HepG2 (cell line): ENCODE results near the gene UBE2J1. TPM values are rescaled to one million over a fixed set of nuclear protein-coding genes. Genes with fewer than 3 reads are reported as not detected.

Experiments used
- BRF2 ChIP-seq: sonication (generic); formaldehyde crosslinking; IDR thresholded peaks from 2 replicates; pipeline ENCODE4 v1.8.1; 2022; ENCODE audit warnings: mild to moderate bottlenecking, missing genetic modification reagents
- DMTF1 ChIP-seq: sonication (generic); formaldehyde crosslinking; IDR thresholded peaks from 2 replicates; pipeline ENCODE4 v1.4.0; 2020; ENCODE audit warnings: mild to moderate bottlenecking, missing genetic modification reagents
- FOXO1 ChIP-seq: sonication (generic); formaldehyde crosslinking; IDR thresholded peaks from 2 replicates; pipeline ENCODE4 v1.4.0; 2020; ENCODE audit warnings: missing genetic modification reagents
- FOXO4 ChIP-seq: sonication (generic); formaldehyde crosslinking; conservative IDR thresholded peaks from 2 replicates; pipeline ENCODE4 v1.8.1; 2023; ENCODE audit warnings: missing genetic modification reagents
- GFI1 ChIP-seq: sonication (generic); formaldehyde crosslinking; IDR thresholded peaks from 2 replicates; pipeline ENCODE4 v1.5.0; 2020; ENCODE audit warnings: missing genetic modification reagents, mild to moderate bottlenecking, borderline replicate concordance
- HCFC1 ChIP-seq: fragments of 150-350 bp; IDR thresholded peaks from 2 replicates; pipeline ENCODE4 v1.6.1; 2014; ENCODE audit warnings: low read depth, low read length
- IRF9 ChIP-seq: sonication (generic); formaldehyde crosslinking; IDR thresholded peaks from 2 replicates; pipeline ENCODE4 v1.8.0; 2022; ENCODE audit warnings: missing genetic modification reagents, mild to moderate bottlenecking, borderline replicate concordance
- KDM4B ChIP-seq: sonication (generic); formaldehyde crosslinking; IDR thresholded peaks from 2 replicates; pipeline ENCODE4 v1.4.0; 2020; ENCODE audit warnings: missing genetic modification reagents
- PAWR ChIP-seq: sonication (generic); formaldehyde crosslinking; IDR thresholded peaks from 2 replicates; pipeline ENCODE4 v1.4.0; 2020; ENCODE audit warnings: missing genetic modification reagents, mild to moderate bottlenecking, borderline replicate concordance
- RAD21 ChIP-seq: fragments of 450-650 bp; formaldehyde crosslinking; IDR thresholded peaks from 2 replicates; pipeline ENCODE4 v1.5.0; 2020; ENCODE audit warnings: mild to moderate bottlenecking
- SRSF1 ChIP-seq: fragments of 200-400 bp; formaldehyde crosslinking; optimal IDR thresholded peaks from 2 replicates; pipeline ENCODE3; 2017; ENCODE audit warnings: mild to moderate bottlenecking, low read depth, low read length, moderate library complexity
- TAF15 ChIP-seq: fragments of 200-400 bp; formaldehyde crosslinking; IDR thresholded peaks from one replicate; pipeline ENCODE4 v1.6.1; 2018; ENCODE audit warnings: mild to moderate bottlenecking, low read depth, low read length; ENCODE audit not compliant: poor library complexity, severe bottlenecking
- THAP11 ChIP-seq: IDR thresholded peaks from 2 replicates; pipeline ENCODE4 v1.6.1; 2016; ENCODE audit warnings: missing biosample characterization, missing genetic modification reagents
- U2AF1 ChIP-seq: fragments of 200-400 bp; formaldehyde crosslinking; optimal IDR thresholded peaks from 2 replicates; pipeline ENCODE3; 2017; ENCODE audit warnings: mild to moderate bottlenecking, low read depth, low read length
- ZGPAT ChIP-seq: IDR thresholded peaks from 2 replicates; pipeline ENCODE4 v1.6.1; 2016; ENCODE audit warnings: mild to moderate bottlenecking
- ZNF12 ChIP-seq: sonication (generic); formaldehyde crosslinking; IDR thresholded peaks from 2 replicates; pipeline ENCODE4 v1.5.0; 2020; ENCODE audit warnings: missing genetic modification reagents
- ZNF460 ChIP-seq: sonication (generic); formaldehyde crosslinking; IDR thresholded peaks from 2 replicates; pipeline ENCODE4 v1.5.1; 2020; ENCODE audit warnings: missing genetic modification reagents, mild to moderate bottlenecking, borderline replicate concordance
- ZNF724P ChIP-seq: sonication (generic); formaldehyde crosslinking; IDR thresholded peaks from 2 replicates; pipeline ENCODE4 v1.8.0; 2022; ENCODE audit warnings: missing genetic modification reagents, borderline replicate concordance
- ZNF740 ChIP-seq: sonication (generic); formaldehyde crosslinking; IDR thresholded peaks from 2 replicates; pipeline ENCODE4 v1.4.0; 2020; ENCODE audit warnings: missing genetic modification reagents
- ZSCAN31 ChIP-seq: sonication (generic); formaldehyde crosslinking; IDR thresholded peaks from 2 replicates; pipeline ENCODE4 v1.5.0; 2020; ENCODE audit warnings: low read depth, mild to moderate bottlenecking, missing genetic modification reagents
- polyA plus RNA-seq, 8 experiments: library from polyadenylated mRNA; depleted of rRNA in 3 of 8; stranded (reverse) in 7 of 8; unstranded in 1 of 8; fragments of >200 nt; fragmentation: Illumina TruSeq in 4 of 8; extraction: Trizol in 4 of 8; gene quantifications; 2 replicates each; pipeline versions ENCODE4 v1.2.1 to v1.2.3, GENCODE V29; 2011 to 2016; ENCODE audit warnings: low read depth in 4 of 8, missing spikeins in 1 of 8, mixed read lengths in 1 of 8; ENCODE audit not compliant: insufficient read depth in 1 of 8
- total RNA-seq, 5 experiments: library from RNA; depleted of rRNA; stranded (reverse); fragments of >200 nt; fragmentation: Illumina TruSeq; extraction: Trizol; gene quantifications; 2 replicates each; pipeline ENCODE4 v1.2.3, GENCODE V29; 2016; ENCODE audit warnings: low read depth in 1 of 5

Gene UBE2J1
- total and polyA plus RNA-seq, 2 of the 13 experiments (the other 11 are each of a cell fraction or from before 2014, with no cell fraction given), result 19.3 to 24.6 TPM

- no peak for TF ChIP-seq FOXO4
- TF ChIP-seq DMTF1 (CRISPR knock-in tag), result no peak
- peak; percentile 86; the same call in 1 of the 2 replicates for TF ChIP-seq ZGPAT
- peak; percentile 52; the same call in 1 of the 2 replicates for TF ChIP-seq BRF2 (CRISPR knock-in tag)
- no peak for TF ChIP-seq ZNF12
- 0 out of 2 replicates have a peak, but pooled peaks have one; percentile 7 for TF ChIP-seq KDM4B (CRISPR knock-in tag)
- TF ChIP-seq HCFC1, result 0 out of 2 replicates have a peak, but pooled peaks have one; percentile 0
- TF ChIP-seq TAF15, result peak; percentile 67
- TF ChIP-seq ZNF724P (CRISPR knock-in tag), result peak; percentile 53; the same call in 1 of the 2 replicates
- no peak for TF ChIP-seq ZNF740 (CRISPR knock-in tag)
- TF ChIP-seq FOXO1 (CRISPR knock-in tag), result peak; percentile 5; the same call in 1 of the 2 replicates
- TF ChIP-seq SRSF1, result peak; percentile 20
- TF ChIP-seq THAP11 (CRISPR knock-in tag), result peak; percentile 25; the same call in 1 of the 2 replicates
- TF ChIP-seq ZNF460, result peak; percentile 28; the same call in 1 of the 2 replicates
- peak; percentile 69; the same call in 1 of the 2 replicates for TF ChIP-seq GFI1 (CRISPR knock-in tag)
- TF ChIP-seq PAWR (CRISPR knock-in tag), result 0 out of 2 replicates have a peak, but pooled peaks have one; percentile 32
- no peak for TF ChIP-seq U2AF1
- peak; percentile 89; the same call in 1 of the 2 replicates for TF ChIP-seq IRF9 (CRISPR knock-in tag)
- TF ChIP-seq RAD21, result peak; percentile 27; the same call in 1 of the 2 replicates
- peak; percentile 79; the same call in 1 of the 2 replicates for TF ChIP-seq ZSCAN31
These were observed at the start of gene UBE2J1 (continued) for GRCh38 chr6:89352278-89353117.
